ENCODE data around the gene NACC2. TPM values are rescaled to one million over a fixed set of nuclear protein-coding genes. Genes with fewer than 3 reads are reported as not detected.

NACC2 gene
- total RNA-seq, 1 donor from 2014 or later: 1.6 TPM

DNA sequence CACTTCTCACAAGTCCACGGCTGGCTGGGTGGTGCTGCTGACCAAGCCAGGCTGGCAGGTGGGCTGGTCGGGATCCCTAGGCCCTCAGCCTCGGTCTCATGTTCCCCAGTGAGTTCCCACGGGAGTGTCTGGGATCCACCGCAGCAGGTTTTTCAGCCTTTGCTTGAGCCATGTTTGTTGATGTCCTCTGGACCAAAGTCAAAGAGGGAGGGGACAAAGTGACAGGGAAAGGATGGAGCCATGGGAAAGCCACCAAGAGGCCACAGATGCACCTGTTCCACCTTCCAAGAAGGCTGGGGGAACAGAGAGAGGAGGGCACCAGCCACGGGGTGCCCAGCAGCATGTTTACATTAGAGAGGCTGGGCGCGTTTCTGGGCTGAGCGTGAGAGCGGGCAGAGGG, 131.2 kb downstream of the NACC2 start:
- ChIA-PET CTCF (no interaction called here), POLR2A (no interaction called here)
- peaks cover 3% of the 10 kb centered on the region for H3K36me3 Mint-ChIP-seq (ENCODE audit: low read depth)
- TF ChIP-seq, protein P1, sequence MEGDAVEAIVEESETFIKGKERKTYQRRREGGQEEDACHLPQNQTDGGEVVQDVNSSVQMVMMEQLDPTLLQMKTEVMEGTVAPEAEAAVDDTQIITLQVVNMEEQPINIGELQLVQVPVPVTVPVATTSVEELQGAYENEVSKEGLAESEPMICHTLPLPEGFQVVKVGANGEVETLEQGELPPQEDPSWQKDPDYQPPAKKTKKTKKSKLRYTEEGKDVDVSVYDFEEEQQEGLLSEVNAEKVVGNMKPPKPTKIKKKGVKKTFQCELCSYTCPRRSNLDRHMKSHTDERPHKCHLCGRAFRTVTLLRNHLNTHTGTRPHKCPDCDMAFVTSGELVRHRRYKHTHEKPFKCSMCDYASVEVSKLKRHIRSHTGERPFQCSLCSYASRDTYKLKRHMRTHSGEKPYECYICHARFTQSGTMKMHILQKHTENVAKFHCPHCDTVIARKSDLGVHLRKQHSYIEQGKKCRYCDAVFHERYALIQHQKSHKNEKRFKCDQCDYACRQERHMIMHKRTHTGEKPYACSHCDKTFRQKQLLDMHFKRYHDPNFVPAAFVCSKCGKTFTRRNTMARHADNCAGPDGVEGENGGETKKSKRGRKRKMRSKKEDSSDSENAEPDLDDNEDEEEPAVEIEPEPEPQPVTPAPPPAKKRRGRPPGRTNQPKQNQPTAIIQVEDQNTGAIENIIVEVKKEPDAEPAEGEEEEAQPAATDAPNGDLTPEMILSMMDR (IDR thresholded peaks at IDR 0.05): no peak
- no peak overlapping the region for H3K27ac Mint-ChIP-seq
- ATAC-seq (ENCODE audit: low read depth): no peak
- peaks cover 12% of the 10 kb centered on the region for H3K27me3 Mint-ChIP-seq
- DNase-seq: no peak
- peaks cover 31% of the 10 kb centered on the region for H3K4me1 Mint-ChIP-seq
- intact Hi-C loops (cut with micrococcal nuclease): loop anchor here (5.0 to 10.0 kb wide), 3 partner anchors 303 to 1899 kb away; partner anchors contain the start of genes BRD3 and PAXX
- H3K9me3 Mint-ChIP-seq: no peaks in the 10 kb centered on the region
- H3K4me3 Mint-ChIP-seq: no peak overlapping the region

DNA sequence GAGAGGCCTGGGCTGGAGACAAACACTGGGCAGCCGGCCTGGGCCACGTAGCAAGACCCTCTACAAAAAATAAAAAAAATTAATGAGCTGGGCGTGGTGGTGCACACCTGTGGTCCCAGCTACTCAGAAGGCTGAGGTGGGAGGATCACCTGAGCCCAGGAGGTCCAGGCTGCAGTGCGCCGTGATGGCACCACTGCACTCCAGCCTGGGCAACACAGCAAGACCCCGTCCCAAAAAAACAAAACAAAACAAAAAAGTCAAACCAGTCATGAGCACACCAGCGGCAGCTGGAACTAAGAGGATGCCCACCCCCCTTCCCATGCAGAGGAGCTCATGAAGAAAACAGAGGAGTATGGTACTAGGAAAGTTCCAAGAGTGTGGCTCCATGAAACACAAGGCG, 131.8 kb downstream of the NACC2 start:
- Mint-ChIP-seq H3K4me3 (no peak overlapping the region), H3K27ac (no peak overlapping the region), H3K4me1 (peaks cover 35% of the 10 kb centered on the region), H3K27me3 (peaks cover 12% of the 10 kb centered on the region), H3K36me3 (ENCODE audit: low read depth) (peaks cover 3% of the 10 kb centered on the region), H3K9me3 (no peaks in the 10 kb centered on the region)
- TF ChIP-seq, protein P1 (IDR thresholded peaks at IDR 0.05): no peak
- POLR2A ChIA-PET: no interaction called here
- DNase-seq (no peak), ATAC-seq (ENCODE audit: low read depth) (no peak)
- intact Hi-C loops (cut with micrococcal nuclease): loop anchor here (5.0 to 10.0 kb wide), 3 partner anchors 304 to 1899 kb away; partner anchors contain the start of genes BRD3 and PAXX
- CTCF ChIA-PET: no interaction called here

DNA sequence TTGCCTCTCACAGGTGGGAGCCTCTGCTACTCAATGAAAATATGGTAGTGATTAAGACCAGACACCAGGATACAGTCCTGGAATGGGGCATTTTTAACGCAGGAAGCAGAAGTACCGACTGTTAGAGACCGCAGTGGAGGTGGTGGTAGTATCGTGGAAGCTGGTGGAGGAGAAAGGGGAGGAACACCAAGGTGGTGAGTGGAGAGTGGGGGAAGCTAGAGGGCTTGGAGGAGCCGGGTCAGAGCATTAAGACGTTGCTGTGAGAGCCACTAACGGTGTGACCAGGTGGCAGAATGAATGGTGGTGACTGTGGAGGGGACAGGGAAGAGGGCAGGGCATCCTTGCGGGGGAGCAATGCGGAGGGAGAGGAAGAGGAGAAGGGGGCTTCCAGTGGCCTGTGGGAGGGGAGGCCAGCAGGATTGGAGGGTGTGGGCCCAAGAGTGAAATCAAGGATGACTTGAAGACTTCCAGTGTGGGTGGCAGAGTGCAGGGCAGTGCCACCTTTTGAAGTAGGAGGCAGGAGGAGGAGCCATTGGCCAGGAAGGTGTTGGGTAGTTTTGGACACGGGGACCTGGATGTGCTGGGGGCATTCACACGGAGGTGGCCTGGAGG, 132.3 kb downstream of the NACC2 start:
- peaks cover 12% of the 10 kb centered on the region for H3K27me3 Mint-ChIP-seq
- no peak overlapping the region for H3K4me3 Mint-ChIP-seq
- CTCF ChIA-PET: no interaction called here
- no peak overlapping the region for H3K27ac Mint-ChIP-seq
- DNase-seq (no peak), ATAC-seq (ENCODE audit: low read depth) (no peak)
- POLR2A ChIA-PET: no interaction called here
- H3K4me1 Mint-ChIP-seq: peaks cover 33% of the 10 kb centered on the region
- H3K9me3 Mint-ChIP-seq: no peaks in the 10 kb centered on the region
- intact Hi-C loops (cut with micrococcal nuclease): loop anchor here (5.0 to 10.0 kb wide), 3 partner anchors 304 to 1898 kb away; partner anchors contain the start of genes BRD3 and PAXX
- peaks cover 3% of the 10 kb centered on the region for H3K36me3 Mint-ChIP-seq (ENCODE audit: low read depth)
- TF ChIP-seq, protein P1 (IDR thresholded peaks at IDR 0.05): no peak

DNA sequence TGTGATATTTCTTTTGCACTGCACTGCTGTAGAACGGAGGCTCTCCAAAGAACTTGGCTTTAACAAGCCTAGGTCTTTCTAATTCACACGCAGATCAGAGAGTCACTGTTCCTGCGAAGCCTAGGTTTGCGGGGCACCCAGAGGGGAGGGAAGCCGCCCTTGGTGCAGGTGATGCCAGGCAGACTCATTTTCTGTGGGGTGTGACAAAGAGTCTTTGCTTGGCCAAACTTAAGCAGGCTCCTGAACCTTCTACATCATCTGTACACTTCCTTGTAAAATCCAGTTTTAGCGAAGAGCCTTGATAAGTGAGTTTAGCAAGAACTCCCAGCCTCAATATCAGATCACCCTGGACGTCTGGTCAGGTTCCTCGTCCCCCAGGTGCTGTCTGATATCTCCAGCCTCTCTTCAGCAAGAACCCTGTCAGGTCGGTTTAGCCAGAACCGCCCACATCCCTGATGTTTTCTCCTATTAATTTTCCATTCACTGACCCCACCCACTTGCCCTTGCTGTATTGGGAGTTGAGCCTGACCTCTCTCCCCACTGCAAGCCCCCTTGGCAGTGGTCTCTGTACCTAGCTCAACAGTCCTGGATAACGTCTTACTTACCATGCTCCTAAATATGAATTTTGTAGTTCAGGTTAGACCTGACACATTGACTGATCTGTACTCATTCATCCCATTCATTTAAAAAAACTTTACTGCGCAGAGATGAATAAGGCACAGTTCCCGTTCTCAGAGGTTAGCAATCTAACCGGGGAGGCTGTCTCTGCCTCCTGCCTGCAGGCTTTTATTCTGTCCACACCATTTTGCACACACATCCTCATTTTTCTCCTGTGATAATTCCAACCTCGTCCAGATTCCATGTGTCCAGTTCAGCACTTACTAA, 133.0 kb downstream of the NACC2 start:
- Mint-ChIP-seq H3K27me3 (peaks cover 9% of the 10 kb centered on the region), H3K27ac (no peak overlapping the region), H3K4me1 (peaks cover 28% of the 10 kb centered on the region), H3K9me3 (no peaks in the 10 kb centered on the region), H3K36me3 (ENCODE audit: low read depth) (peaks cover 3% of the 10 kb centered on the region), H3K4me3 (peak overlapping the region; percentile 78)
- ChIA-PET CTCF (interaction anchor here (1.6 kb wide), 1 partner anchor 161 kb away, joined by 4 read pairs; no protein-coding TSS in a partner anchor), POLR2A (interaction anchor here (0.7 to 1.5 kb wide), 3 partner anchors 117 to 156 kb away, joined by 3 to 4 read pairs (median 3); no protein-coding TSS in a partner anchor)
- intact Hi-C loops (cut with micrococcal nuclease): loop anchor here (1.0 to 10.0 kb wide), 10 partner anchors 29 to 1897 kb away; partner anchors contain the start of genes BRD3, CAMSAP1, DNLZ and PAXX
- DNase-seq: no peak
- TF ChIP-seq, protein P1 (IDR thresholded peaks at IDR 0.05): no peak
- ATAC-seq (ENCODE audit: low read depth): no peak
